Breast epithelium (tissue), 3 donors: ENCODE data around the gene NEK6.

ENCODE experiments used
- POLR2A ChIP-seq: fragments of 450-650 bp; IDR thresholded peaks from one replicate; pipeline ENCODE4 v1.6.1; 2016; ENCODE audit warnings: antibody characterized with exemption, mild to moderate bottlenecking, moderate library complexity
- POLR2AphosphoS5 ChIP-seq, 3 donors: sonication (generic); formaldehyde crosslinking; IDR thresholded peaks; one replicate each; pipeline ENCODE4 v1.6.1; 2017; ENCODE audit warnings: antibody characterized with exemption in 3 of 3
- TF ChIP-seq, protein P1 (sequence below), 3 donors: fragments of 450-650 bp; IDR thresholded peaks; one replicate each; pipeline ENCODE4 v1.5.1; 2016 to 2017; ENCODE audit warnings: antibody characterized with exemption in 3 of 3, mild to moderate bottlenecking in 3 of 3, moderate library complexity in 3 of 3

GRCh38 chr9:124238546-124239140 is 19.1 kb upstream of the NEK6 start:
- TF ChIP-seq POLR2A: no peak
- TF ChIP-seq, protein P1, sequence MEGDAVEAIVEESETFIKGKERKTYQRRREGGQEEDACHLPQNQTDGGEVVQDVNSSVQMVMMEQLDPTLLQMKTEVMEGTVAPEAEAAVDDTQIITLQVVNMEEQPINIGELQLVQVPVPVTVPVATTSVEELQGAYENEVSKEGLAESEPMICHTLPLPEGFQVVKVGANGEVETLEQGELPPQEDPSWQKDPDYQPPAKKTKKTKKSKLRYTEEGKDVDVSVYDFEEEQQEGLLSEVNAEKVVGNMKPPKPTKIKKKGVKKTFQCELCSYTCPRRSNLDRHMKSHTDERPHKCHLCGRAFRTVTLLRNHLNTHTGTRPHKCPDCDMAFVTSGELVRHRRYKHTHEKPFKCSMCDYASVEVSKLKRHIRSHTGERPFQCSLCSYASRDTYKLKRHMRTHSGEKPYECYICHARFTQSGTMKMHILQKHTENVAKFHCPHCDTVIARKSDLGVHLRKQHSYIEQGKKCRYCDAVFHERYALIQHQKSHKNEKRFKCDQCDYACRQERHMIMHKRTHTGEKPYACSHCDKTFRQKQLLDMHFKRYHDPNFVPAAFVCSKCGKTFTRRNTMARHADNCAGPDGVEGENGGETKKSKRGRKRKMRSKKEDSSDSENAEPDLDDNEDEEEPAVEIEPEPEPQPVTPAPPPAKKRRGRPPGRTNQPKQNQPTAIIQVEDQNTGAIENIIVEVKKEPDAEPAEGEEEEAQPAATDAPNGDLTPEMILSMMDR (IDR thresholded peaks at IDR 0.05): no peak
- no peak for TF ChIP-seq POLR2AphosphoS5 (IDR thresholded peaks at IDR 0.05)
